ENCODE measurements around the gene CAMTA1.

- TF ChIP-seq CTCF (IDR thresholded peaks at IDR 0.05) (no peak), EZH2 (IDR thresholded peaks at IDR 0.05) (no peak)
These were observed 560.9 kb downstream of the CAMTA1 start for GRCh38 chr1:7346070-7346596.

Data from neural progenitor cell (in vitro differentiated cells).